GM10248 (cell line): Measurements from ENCODE around the gene CCDC102A.
"Not testable (repeated sequence)": the region's sequence is repeated elsewhere in the genome, so short reads cannot be mapped to it uniquely, and the experiment has no call there.

Source experiments
- CTCF ChIA-PET: fragments of 300-600 bp; sonication (Branson Sonifier 250); formaldehyde crosslinking; extraction: SDS; loops from one replicate; lab custom pipeline; 2021; ENCODE audit warnings: antibody characterized with exemption; lab: Yijun Ruan, JAX
- POLR2A ChIA-PET: fragments of 350-650 bp; sonication (Branson Sonifier 250); formaldehyde crosslinking; extraction: SDS; loops from one replicate; lab custom pipeline; 2020; ENCODE audit warnings: antibody characterized with exemption; lab: Yijun Ruan, JAX
- DNase-seq: peaks from one replicate; pipeline ENCODE4 v3.0.0; 2012; ENCODE audit errors: extremely low spot score
- CTCF ChIP-seq: IDR thresholded peaks from 2 replicates; pipeline ENCODE4 v1.5.1; 2012; ENCODE audit warnings: mild to moderate bottlenecking, low read depth; ENCODE audit errors: extremely low read depth, missing control alignments, control extremely low read depth

The CCDC102A gene

GRCh38 chr16:57570301-57571070 is 34.1 kb upstream of the CCDC102A start:
- no peak for TF ChIP-seq CTCF
- ChIA-PET CTCF (interaction anchor here (1.2 to 4.6 kb wide), 3 partner anchors 20 to 178 kb away, joined by 3 to 25 read pairs (median 3); no protein-coding TSS in a partner anchor), POLR2A (no interaction called here)
- peak; percentile 15 for DNase-seq

- no peak for DNase-seq
- no peak for TF ChIP-seq CTCF
- ChIA-PET POLR2A (no interaction called here), CTCF (interaction anchor here (4.6 kb wide), 1 partner anchor 79 kb away, joined by 25 read pairs; no protein-coding TSS in a partner anchor)
These were observed 33.1 kb upstream of the CCDC102A start for GRCh38 chr16:57569306-57569946.

GRCh38 chr16:57568772-57569171 is 32.4 kb upstream of the CCDC102A start:
- CTCF ChIA-PET, POLR2A ChIA-PET, DNase-seq: not testable (repeated sequence)

GRCh38 chr16:57568173-57568678 is 31.9 kb upstream of the CCDC102A start:
- POLR2A ChIA-PET: no interaction called here
- CTCF ChIA-PET: interaction anchor here (4.4 kb wide), 1 partner anchor 8 kb away, joined by 30 read pairs; no protein-coding TSS in a partner anchor
- no peak for DNase-seq
- no peak for TF ChIP-seq CTCF

DNA sequence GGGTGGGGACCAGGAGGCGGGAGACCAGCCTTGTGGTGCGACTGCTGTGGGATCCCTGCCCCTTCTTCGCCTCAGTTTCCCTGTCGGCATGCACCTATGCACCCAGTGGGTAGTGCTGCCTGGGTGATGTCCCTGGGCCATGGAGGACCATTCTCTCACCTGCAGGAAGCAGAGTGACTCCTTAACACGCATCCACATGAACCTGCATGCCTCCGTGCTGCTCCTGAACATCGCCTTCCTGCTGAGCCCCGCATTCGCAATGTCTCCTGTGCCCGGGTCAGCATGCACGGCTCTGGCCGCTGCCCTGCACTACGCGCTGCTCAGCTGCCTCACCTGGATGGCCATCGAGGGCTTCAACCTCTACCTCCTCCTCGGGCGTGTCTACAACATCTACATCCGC is 31.3 kb upstream of the CCDC102A start:
- POLR2A ChIA-PET: no interaction called here
- TF ChIP-seq CTCF: no peak
- CTCF ChIA-PET: interaction anchor here (4.4 kb wide), 1 partner anchor 9 kb away, joined by 30 read pairs; no protein-coding TSS in a partner anchor
- DNase-seq: no peak

DNA sequence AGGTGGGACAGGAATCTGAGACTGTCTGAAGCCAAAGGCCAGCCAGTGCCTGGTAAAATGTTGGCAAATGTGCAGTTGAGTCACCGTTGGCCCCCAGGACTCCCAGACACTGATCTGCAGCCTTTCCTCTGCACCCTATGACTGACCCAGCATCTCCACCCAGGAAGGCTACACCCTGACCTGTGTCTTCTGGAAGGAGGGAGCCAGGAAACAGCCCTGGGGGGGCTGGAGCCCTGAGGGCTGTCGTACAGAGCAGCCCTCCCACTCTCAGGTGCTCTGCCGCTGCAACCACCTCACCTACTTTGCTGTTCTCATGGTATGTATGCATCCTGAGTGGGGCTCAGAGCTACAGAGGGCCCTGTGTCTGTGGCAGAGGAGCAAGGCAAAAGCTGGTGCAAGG is 30.1 kb upstream of the CCDC102A start:
- no peak for DNase-seq
- no peak for TF ChIP-seq CTCF
- CTCF ChIA-PET: interaction anchor here (2.0 to 4.4 kb wide), 2 partner anchors 10 to 25 kb away, joined by 6 to 30 read pairs; no protein-coding TSS in a partner anchor
- POLR2A ChIA-PET: no interaction called here
